EL (cell line): ENCODE measurements around the gene ASXL1.
"Not testable (repeated sequence)": the region's sequence is repeated elsewhere in the genome, so short reads cannot be mapped to it uniquely, and the experiment has no call there.

Experiments used
- DNase-seq: peaks from one replicate; pipeline ENCODE4 v3.0.0-alpha.2; 2016

Gene ASXL1

DNA sequence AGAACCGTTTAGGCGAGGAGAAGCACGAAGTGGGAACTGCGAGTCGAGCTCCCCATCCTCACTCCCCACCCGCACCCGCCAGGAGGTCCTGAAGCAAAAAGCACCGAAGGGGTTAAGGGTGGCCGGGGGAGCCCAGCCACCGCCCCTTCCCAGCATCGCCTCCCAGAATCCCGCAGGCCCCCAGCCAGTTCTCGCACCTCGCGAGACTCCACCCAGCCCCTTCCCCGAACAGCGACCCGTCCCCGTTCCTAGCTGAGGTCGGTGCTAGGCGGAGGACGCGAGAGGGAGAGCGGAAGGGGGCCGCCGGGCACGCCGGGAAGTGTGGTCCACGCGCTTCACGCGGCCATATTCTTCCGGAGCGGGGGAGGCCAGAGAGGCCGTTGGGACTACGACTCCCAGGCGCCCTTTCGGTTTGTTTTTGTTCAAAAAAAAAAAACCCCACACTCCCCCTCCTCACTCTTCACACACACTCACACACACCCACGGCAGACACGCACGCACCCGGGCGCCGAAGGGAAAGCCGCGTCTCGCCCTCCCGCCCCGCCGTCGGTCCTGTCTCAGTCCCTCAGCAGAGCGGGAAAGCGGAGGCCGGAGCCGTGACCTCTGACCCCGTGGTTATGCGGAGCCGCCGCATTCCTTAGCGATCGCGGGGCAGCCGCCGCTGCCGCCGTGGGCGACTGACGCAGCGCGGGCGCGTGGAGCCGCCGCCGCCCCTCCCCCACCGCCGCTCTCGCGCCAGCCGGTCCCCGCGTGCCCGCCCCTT lies at the start of gene ASXL1:
Gene ASXL1 (plus strand): TSS at position 463 of the 763 bp plus-strand sequence. CDS start 445 bp downstream, outside the sequence.
- DNase-seq, result peak; percentile 98

DNA sequence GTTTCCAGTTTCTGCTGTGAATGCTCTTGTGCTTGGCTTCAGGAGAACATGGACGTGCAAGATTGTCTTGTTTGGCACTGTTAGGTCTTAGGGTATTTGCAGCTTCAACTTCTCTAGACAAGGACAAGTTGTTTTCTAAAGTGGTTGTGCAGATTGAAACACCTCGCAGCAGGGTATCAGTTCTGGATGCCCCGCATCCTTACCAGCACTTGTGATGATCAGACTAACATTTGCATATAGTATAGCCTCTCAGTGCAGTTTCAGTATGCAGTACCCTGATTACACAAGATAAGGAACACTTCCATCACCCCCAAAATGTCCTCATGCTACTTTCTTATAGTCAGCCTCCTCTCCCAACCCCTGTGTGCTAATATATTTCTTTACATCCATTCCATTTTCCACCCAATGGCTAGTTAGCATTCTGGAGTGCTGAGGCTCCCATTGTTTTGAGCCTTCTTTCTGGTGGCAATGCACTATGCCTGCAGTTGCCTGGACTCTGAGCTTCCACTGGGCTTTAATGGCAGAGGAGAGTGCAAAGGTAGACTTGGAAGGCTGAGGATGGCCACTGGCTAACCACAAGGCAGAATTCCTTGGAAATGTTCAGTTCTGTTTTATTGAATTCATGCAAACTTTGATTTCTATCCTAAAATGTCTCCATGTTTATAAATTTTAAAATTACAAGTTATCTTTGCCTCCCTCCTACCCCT lies 45.3 kb upstream of the ASXL1 start:
- no peak for DNase-seq

DNA sequence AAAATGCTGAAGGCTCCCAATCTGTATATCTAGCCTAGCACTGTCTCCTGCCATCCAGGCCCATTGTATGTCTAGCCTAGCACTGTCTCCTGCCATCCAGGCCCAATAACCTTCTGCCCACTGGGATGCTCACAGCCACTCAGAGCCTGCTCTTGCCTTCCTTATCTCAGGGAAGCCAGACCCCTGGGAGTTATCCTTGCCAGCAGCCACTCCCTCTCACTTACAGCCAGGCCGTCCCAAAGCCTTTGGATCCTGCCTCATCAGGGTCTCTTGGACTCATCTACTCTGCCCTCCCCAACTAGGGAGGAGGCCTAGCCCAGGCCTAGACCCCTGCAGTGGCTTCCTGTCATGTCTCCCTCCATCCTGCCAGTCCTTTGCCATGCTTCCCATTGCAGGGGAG lies 43.4 kb upstream of the ASXL1 start:
- DNase-seq, result no peak

DNA sequence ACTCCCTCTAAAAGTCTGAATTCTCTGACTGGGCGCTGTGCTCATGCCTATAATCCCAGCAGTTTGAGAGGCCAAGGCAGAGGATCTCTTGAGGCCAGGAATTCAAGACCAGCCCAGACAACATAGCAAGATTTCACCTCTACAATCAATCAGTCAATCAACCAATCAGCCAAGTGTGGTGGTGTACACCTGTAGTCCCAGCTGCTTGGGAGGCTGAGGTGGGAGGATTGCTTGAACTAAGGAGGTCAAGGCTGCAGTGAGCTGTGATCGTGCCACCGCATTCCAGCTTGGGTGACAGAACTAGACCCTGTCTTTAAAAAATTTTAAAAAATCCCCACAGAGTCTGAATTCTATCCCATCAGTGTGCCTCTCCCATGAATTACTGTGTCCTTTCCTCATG lies 42.7 kb upstream of the ASXL1 start:
- DNase-seq, result no peak

DNA sequence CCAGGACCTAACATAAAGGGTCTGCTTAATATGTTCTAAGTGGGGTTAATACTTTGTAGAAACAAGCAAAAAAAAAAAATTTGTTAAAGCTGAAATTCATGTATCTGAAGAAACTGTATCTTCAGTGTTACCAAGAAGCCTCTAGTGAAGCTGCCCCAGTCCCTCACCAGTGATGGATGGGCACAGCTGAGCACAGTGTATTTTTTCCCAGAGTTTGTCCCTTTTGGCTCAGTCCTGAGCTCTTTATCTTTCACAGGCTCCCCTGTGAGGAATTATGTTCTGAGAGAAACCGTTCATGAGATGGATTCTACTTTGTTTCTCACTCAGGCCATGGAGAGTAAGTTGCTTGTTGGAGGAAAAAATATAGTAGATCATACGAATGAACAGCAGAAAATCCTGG lies 42.2 kb upstream of the ASXL1 start:
- no peak for DNase-seq

DNA sequence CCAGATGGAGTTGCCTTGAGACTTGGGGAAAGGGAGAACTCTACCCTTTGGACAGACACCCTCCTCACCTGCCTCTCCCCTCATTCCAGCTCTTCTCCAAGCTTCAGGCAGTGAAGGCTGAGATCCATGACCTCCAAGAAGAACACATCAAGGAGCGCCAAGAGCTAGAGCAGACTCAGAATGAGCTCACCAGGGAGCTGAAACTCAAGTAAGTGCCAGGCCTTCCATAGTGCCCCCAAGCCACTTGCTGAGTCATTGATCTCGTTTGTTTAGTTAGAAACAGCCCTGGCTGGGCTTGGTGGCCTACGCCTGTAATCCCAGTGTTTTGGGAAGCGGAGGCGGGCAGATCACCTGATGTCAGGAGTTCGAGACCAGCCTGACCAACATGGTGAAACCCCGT lies 41.5 kb upstream of the ASXL1 start:
- DNase-seq, result peak; percentile 45

DNA sequence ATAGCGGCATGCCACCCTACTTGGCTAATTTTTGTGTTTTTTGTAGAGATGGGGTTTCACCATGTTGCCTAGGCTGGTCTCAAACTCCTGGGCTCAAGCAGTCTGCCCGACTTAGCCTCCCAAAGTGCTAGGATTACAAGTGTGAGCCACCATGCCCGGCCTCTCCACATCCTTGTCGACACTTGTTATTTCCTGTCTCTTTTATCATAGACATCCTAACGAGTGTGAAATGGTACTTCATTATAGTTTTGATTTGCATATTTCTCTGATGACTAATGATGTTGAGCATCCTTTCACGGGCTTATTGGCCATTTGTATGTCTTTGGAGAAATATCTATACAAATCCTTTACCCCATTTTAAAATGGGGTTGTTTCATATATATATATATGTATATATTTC lies 39.0 kb upstream of the ASXL1 start:
- no peak for DNase-seq

DNA sequence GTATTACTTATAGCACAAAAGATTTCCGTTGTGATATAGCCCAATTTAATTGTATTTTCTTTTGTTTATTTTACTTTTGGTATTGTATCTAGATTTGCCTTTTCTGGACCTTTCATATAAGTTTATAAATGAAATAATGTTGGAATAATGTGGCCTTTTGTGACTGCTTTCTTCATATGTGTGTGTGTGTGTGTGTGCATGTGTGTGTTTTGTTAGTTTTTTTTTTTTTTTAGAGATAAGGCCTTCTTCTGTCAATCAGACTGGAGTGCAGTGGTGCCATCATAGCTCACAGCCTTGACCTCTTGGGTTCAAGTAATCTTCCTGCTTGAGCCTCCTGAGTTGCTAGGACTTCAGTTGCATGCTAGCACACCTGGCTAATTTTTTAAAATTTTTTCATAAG lies 37.8 kb upstream of the ASXL1 start:
- DNase-seq, result no peak

DNA sequence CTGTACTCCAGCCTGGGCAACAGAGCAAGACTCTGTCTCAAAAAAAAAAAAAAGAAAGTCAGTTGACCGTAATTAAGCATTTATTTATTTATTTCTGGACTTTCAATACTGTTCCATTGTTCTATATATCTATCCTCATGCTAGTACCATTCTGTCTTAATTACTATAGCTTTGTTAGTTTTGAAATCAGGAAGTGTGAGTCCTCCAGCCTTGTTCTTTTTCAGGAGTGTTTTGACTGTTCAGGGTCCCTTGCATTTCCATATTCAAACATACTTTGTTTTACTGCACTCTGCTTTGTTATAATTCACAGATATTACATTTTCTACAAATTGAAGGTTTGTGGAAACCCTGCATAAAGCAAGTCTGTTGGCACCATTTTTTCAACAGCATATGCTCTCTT lies 36.7 kb upstream of the ASXL1 start:
- no peak for DNase-seq

DNA sequence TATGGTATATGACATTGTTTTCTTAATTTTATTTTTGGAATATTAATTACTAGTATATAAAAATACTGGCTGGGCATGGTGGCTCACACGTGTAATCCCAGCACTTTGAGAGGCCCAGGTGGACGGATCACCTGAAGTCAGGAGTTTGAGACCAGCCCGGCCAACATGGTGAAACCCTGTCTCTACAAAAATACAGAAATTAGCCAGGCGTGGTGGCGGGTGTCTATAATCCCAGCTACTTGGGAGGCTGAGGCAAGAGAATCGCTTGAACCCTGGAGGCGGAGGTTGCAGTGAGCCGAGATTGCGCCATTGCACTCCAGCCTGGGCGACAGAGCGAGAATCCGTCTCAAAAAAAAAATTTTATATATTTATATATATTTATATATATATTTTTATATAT lies 35.9 kb upstream of the ASXL1 start:
- DNase-seq, result not testable (repeated sequence)

DNA sequence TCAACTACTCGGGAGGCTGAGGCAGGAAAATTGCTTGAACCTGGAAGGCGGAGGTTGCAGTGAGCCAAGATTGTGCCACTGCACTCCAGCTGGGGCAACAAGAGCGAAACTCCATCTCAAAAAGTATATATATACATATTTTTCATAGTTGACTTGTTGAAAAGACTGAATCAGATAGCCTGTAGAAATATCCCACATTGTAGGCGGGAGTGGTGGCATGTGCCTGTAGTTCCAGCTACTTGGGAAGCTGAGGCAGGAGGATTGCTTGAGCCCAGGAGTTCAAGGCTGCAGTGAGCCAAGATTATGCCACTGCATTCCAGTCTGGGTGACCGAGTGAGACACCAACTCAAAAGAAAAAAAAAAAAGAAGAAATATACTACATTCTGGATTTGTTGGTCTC lies 34.4 kb upstream of the ASXL1 start:
- DNase-seq, result not testable (repeated sequence)

DNA sequence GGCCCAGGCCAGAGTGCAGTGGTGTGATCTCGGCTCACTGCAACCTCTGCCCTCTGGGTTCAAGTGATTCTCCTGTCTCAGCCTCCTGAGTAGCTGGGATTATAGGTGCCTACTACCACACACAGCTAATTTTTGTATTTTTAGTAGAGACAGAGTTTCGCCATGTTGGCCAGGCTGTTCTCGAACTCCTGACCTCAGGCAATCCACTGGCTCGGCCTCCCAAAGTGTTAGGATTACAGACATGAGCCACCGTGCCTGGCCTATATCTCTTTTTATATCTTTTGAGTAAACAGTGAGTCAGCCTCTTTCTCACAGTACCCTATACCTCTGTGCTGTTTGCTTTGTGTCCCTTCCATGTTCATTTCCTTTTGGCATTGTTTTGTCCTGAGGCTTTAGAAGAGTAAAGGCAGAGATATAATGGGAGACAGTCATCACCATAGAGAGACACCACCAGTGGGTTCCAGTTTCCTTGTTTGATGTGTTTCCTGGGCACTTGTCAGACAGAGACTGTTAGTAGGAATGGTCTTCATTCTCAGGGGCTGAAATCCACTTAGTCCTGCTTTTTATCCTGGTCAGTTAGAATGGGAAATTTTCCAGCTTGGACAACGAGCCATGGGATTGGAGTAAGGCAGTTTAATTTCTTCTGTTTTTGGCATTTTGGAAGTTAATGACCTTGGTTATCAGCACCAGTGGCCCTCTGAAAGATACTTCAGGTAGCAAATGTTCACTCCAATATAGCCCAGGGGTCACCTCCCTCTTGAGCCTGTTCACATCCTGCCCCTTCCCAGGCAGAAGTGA lies 32.2 kb upstream of the ASXL1 start:
- peak; percentile 82 for DNase-seq

DNA sequence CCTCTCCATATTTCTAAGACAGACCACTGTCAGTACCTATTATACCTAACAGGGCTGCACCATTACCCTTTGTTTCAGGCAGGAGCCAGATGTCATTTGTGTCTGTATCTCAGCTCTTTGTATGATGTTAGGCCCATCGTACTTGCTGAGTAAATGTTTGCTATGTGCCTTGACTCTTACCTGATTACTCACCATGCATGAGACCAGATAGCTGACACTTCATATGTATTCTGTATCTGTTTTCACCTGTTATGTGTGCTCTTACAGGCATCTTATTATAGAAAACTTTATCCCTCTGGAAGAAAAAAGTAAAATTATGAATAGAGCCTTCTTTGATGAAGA lies 31.7 kb upstream of the ASXL1 start:
- DNase-seq, result no peak

DNA sequence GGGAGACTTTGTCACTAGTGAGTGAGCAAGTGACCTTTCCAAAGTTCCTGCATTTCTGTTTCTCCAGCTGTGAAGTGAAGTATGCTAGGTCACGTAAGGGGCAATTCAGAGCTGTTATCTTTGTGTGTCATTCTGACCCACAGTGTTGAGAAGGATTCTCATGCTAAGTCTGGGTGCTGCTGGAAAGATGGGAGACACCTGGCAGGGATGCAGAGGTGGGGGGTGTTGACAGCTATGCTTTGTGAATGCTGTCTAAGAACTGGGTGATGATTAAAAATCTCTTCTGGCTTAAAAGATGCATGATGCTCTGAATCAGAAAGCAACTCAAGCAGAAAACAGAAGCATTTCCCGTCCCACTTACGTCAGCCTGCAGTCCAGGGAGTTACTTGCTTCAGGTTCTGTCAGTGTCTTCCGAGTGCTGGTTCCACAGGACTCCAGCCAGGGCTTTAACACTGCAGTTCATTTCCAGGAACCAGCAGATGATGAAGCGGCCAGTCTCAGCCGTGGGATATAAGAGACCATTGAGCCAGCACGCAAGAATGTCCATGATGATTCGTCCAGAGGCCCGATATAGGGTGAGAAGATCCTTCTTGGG lies 30.9 kb upstream of the ASXL1 start:
- DNase-seq, result peak; percentile 56

DNA sequence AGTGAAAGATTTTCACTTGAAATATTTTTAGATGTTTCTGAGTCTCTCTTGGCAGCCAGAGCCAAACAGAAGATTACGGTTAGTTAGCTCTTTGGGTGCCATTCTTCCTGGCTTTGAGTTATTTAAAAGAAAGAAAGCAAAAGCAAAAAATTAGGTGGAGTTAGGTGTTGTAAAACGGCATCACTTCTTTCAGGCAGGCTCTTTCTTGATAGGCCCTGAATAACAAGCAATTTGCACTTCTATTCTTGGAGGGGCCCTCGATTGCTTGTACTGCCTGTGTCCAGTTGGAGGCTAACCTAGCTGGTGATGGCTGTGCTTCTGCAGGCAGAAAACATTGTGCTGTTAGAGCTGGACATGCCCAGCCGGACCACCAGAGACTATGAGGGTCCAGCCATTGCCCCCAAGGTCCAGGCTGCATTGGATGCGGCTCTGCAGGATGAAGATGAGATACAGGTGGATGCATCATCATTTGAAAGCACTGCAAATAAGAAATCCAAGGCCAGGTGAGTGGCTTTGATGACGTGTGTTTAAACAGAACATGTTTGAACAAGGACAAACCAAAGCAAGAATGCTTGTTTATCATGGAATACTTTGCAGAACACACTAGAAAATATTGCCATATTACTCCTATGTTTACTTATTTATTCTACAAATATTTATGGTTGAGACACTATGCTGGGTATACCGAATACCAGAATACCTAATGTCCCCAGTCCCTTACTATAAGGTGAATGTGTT lies 28.1 kb upstream of the ASXL1 start:
- no peak for DNase-seq

DNA sequence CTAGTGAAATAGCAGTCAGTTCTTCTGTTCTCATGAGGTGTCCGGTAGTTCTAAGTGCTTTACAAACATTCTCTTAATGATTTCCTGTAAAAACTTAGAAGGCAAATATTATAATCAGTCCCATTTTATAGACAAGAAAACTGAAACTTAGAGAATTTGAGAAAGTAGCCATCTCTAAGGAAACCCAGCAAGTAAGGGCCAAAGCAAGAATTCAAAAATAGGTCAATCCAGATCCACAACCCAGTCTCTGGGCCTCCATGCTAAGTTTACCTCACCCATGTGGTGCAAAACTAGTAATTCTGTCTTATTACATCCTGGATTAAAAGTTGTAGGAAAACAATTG lies 27.6 kb upstream of the ASXL1 start:
- DNase-seq, result no peak

DNA sequence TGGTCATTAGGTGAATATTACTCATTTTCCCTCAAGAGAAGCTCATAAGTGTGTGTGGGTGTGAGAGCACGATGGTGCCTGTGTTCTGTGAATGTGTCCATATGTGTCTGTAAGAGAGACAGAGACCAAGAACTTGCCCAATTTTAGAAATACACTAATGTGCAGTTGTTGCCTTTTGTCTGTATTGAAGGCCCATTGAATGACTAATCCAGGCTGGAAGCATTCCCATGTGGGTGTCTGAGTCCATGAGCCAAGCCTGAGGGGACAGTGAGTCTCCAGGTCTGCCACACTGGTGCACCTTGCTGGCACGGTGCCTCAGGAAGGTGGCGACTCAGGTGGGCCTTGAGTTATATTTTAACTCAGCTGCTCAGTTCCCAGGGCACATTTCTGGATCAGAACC lies 25.5 kb upstream of the ASXL1 start:
- peak; percentile 58 for DNase-seq

DNA sequence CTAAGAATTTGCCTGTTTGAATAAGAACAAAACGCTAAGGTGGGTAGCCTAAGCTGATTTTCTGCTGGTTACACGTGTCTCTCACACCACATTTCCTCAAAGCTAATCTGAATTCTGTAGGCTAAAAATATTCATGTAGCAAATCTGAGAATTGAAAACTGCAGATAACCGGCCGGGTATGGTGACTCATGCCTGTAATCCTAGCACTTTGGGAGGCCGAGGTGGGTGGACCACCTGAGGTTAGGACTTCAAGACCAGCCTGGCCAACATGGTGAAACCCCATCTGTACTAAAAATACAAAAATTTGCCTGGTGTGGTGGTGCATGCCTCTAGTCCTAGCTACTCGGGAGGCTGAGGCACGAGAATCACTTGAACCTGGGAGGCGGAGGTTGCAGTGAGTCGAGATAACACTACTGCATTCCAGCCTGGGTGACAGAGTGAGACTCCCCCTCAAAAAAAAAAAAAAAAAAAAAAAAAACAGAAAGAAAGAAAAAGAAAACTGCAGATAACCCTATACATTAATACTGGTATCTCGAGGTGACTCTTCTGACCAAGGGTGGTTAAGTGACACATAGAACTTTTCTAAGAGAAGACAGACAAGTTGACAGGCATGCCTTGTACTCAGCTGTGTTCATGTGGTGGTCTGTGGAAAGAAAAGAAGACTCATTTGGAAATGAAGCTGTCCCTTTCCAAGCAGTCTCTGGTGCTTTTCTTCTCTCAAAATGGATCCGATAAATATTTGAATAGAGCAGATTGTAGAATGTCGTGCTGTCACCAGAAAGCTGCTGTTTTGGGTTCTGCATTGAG lies 24.7 kb upstream of the ASXL1 start:
- DNase-seq, result no peak

DNA sequence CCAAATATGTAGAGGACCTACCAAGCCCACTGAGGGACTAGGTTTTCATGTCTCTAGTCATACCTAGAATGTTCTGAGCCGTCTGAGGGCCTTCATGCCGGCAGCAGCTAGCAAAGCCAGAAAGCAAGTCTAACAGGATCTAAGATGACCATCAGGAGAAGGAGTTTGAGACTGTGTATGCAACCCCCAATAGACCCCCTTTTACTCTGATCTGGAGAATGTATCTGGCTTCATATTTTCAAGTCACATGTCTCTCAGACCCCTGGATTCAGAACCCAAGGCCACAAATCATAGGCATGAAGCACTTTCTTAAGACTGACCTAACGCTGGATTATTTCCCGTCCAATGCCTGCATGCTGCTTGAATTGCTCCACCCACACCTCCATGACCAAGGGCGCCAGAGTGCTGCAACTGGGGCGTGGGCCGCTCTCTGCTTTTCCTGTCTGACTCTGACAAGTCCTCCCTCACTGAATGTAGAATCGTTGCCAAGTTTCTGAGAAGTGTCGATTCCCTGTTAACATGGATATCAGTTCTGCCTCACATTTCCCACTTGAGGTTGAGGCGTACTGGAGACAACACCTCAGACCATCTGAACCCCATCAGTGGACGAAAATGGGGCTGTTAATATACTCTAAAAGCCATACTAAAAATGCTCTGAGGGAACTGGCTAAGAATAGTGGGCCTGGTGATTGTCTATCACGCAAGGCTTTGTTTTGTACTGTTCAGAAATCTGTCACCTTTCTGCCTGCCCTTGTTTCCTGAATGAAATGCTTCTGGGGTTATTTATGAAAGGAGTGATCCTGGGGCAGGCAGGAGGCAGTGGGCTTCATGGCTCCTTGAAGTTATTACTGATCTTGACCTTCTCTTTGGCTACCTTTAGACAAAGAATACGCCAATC lies 23.9 kb upstream of the ASXL1 start:
- DNase-seq, result no peak

DNA sequence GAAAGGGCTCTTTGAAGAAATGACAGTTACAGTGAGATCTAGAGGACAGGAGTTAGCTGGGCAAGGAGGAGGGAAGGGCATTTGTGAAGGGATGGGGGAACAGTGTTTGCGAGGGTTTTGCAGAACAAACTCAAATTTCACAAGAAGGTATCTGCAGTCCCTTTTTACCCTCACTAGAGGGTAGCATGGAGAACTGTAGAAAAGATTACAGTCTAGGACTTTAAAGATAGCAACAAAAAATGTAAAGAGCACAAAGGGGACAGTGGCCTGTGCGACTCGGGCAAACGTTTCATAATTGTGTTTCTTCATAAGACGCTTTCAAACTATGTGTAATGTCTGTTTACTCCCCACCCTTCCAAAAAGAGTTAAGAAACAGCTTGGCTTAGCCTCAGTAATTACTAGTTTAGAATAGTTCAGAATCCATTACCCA lies 21.2 kb upstream of the ASXL1 start:
- DNase-seq, result peak; percentile 51
